ENCODE data around the gene KIF19. TPM values are rescaled to one million over a fixed set of nuclear protein-coding genes. Genes with fewer than 3 reads are reported as not detected.

The KIF19 gene
- total and polyA plus RNA-seq, 10 of the 15 experiments (the other 5 are each of a cell fraction or from before 2014, with no cell fraction given), result 0.06 to 0.07 TPM; not detected in 8

GRCh38 chr17:74392848-74393247 lies 66.8 kb downstream of the KIF19 start:
- Histone ChIP-seq H2AFZ (ENCODE audit: control insufficient read depth, low read depth, low read length) (no peak overlapping the region), H4K20me1 (ENCODE audit: control insufficient read depth, insufficient read depth) (no peaks in the 10 kb centered on the region), H3K4me3 (no peak overlapping the region), H3K4me2 (ENCODE audit: control insufficient read depth, insufficient read depth) (no peak overlapping the region), H3K36me3 (ENCODE audit: control insufficient read depth in 2 of 2, insufficient read depth in 2 of 2, low read length in 1 of 2) (no peaks in the 10 kb centered on the region), H3K9ac (ENCODE audit: control insufficient read depth, insufficient read depth, low read length) (no peak overlapping the region), H3K79me2 (ENCODE audit: control insufficient read depth, insufficient read depth, low read length) (no peaks in the 10 kb centered on the region), H3K27me3 (replicated peaks in 1 of 2; ENCODE audit: control insufficient read depth in 2 of 2, insufficient read depth in 2 of 2, low read length in 1 of 2) (no peaks in the 10 kb centered on the region; a peak in 1 of 4 replicates), H3K27ac (ENCODE audit: control insufficient read depth, insufficient read depth) (no peak overlapping the region), H3K4me1 (ENCODE audit: control insufficient read depth, insufficient read depth, low read length) (no peaks in the 10 kb centered on the region), H3K9me3 (replicated peaks; ENCODE audit: control insufficient read depth, insufficient read depth, low read length) (no peaks in the 10 kb centered on the region)
- DNase-seq (ENCODE audit: low read depth, low spot score), result no peak
- SMC1A ChIA-PET (ENCODE audit: uncharacterized antibody, unreplicated experiment), result interaction anchor here (1.1 to 2.2 kb wide), 4 partner anchors 10 to 293 kb away, joined by 3 to 6 read pairs (median 6); no protein-coding TSS in a partner anchor
- TF ChIP-seq MEF2A (IDR thresholded peaks at IDR 0.05; ENCODE audit: insufficient read depth, low read depth, low read length) (no peak), PBX3 (IDR thresholded peaks at IDR 0.05; ENCODE audit: insufficient replicate concordance, low read depth, low read length) (no peak), NFYB (IDR thresholded peaks at IDR 0.05; ENCODE audit: insufficient read depth, low read depth, low read length) (peak; percentile 67; the same call in 1 of the 2 replicates), SIX5 (IDR thresholded peaks at IDR 0.05; ENCODE audit: low read depth, low read length, severe bottlenecking) (peak; percentile 67), HCFC1 (IDR thresholded peaks at IDR 0.05; ENCODE audit: low read length) (peak; percentile 61), TCF3 (IDR thresholded peaks at IDR 0.05; ENCODE audit: borderline replicate concordance, insufficient read depth, low read depth, low read length) (no peak), GABPA (IDR thresholded peaks at IDR 0.05; ENCODE audit: low read depth) (no peak), E2F8 (IDR thresholded peaks at IDR 0.05; ENCODE audit: low read depth, partially characterized antibody) (no peak), NR2C1 (IDR thresholded peaks at IDR 0.05) (no peak), CHD1 (IDR thresholded peaks at IDR 0.05; ENCODE audit: low read depth, low read length) (no peak), POLR2A (IDR thresholded peaks at IDR 0.05; ENCODE audit: low read depth, low read length) (no peak), USF1 (IDR thresholded peaks at IDR 0.05; ENCODE audit: borderline replicate concordance, extremely low read length, insufficient read depth, low read depth, low read length) (peak; percentile 73), SUPT20H (IDR thresholded peaks at IDR 0.05; ENCODE audit: borderline replicate concordance, control insufficient read depth, low read depth, low read length) (no peak), ATF3 (IDR thresholded peaks at IDR 0.05; ENCODE audit: borderline replicate concordance, extremely low read depth, low read depth, low read length) (0 out of 2 replicates have a peak, but pooled peaks have one; percentile 13)
- 1% methylated on average over 5 of the region's 5 CpGs for WGBS (ENCODE audit: insufficient coverage, insufficient replicate concordance, low lambda C conversion rate, missing lambda C conversion rate)
- in situ Hi-C loops (cut with MboI) (no loop called here), intact Hi-C loops (cut with micrococcal nuclease; ENCODE audit: unreplicated experiment) (no loop called here)
- POLR2A ChIA-PET, result no interaction called here
- ATAC-seq, result peak; percentile 62; the same call in 2 of the 3 replicates
- CTCF ChIA-PET, result interaction anchor here (0.6 to 2.9 kb wide), 8 partner anchors 10 to 1149 kb away, joined by 3 to 14 read pairs (median 4); partner anchors contain the start of gene GPR142
- RAD21 ChIA-PET (ENCODE audit: unreplicated experiment), result interaction anchor here (0.6 to 1.8 kb wide), 5 partner anchors 14 to 104 kb away, joined by 3 to 4 read pairs (median 3); no protein-coding TSS in a partner anchor
- FAIRE-seq, result no peak
- BruUV-seq (replicated peaks), result no TSS peak
